Muscle layer of duodenum (tissue), 2 donors: Measurements from ENCODE around the gene DIPK2A.

Source experiments
- H3K27ac ChIP-seq: one replicate; pipeline ENCODE4 v1.7.0; 2013; ENCODE audit warnings: mild to moderate bottlenecking, low read length
- H3K27me3 ChIP-seq: one replicate; pipeline ENCODE4 v1.7.0; 2013; ENCODE audit warnings: low read depth, mild to moderate bottlenecking, control low read depth, low read length
- H3K36me3 ChIP-seq, 2 donors: one replicate each; pipeline ENCODE4 v1.7.0; 2013; ENCODE audit warnings: low read length in 2 of 2, control low read depth in 1 of 2, mild to moderate bottlenecking in 1 of 2; ENCODE audit not compliant: insufficient read depth in 2 of 2, control insufficient read depth in 1 of 2
- H3K4me1 ChIP-seq, 2 donors: one replicate each; pipeline ENCODE4 v1.7.0; 2013; ENCODE audit warnings: low read length in 2 of 2, mild to moderate bottlenecking in 2 of 2, control low read depth in 1 of 2, moderate library complexity in 1 of 2; ENCODE audit not compliant: insufficient read depth in 2 of 2, control insufficient read depth in 1 of 2
- H3K4me3 ChIP-seq, 2 donors: one replicate each; pipeline ENCODE4 v1.7.0; 2013; ENCODE audit warnings: low read length in 2 of 2, low read depth in 1 of 2, mild to moderate bottlenecking in 1 of 2
- H3K9me3 ChIP-seq, 2 donors: one replicate each; pipeline ENCODE4 v1.7.0; 2013; ENCODE audit warnings: low read length in 2 of 2, control low read depth in 1 of 2, mild to moderate bottlenecking in 1 of 2; ENCODE audit not compliant: control insufficient read depth in 1 of 2
- donor health status: healthy.

DIPK2A gene

GRCh38 chr3:143975554-143976152 lies 4.0 kb downstream of the DIPK2A start:
- Histone ChIP-seq H3K27me3 (no peaks in the 10 kb centered on the region), H3K27ac (peak overlapping the region; percentile 66), H3K4me1 (peaks cover 7 to 18% of the 10 kb centered on the region in 2 donors), H3K9me3 (no peaks in the 10 kb centered on the region), H3K4me3 (peak overlapping the region; percentile 29 to 31), H3K36me3 (no peaks in the 10 kb centered on the region)

GRCh38 chr3:143977341-143978262 lies 6.0 kb downstream of the DIPK2A start:
- no peaks in the 10 kb centered on the region for H3K9me3 ChIP-seq
- H3K27me3 ChIP-seq = no peaks in the 10 kb centered on the region
- H3K36me3 ChIP-seq = no peaks in the 10 kb centered on the region
- peak overlapping the region; percentile 66 for H3K27ac ChIP-seq
- H3K4me3 ChIP-seq = peak overlapping the region; percentile 22 to 52
- peaks cover 7 to 18% of the 10 kb centered on the region in 2 donors for H3K4me1 ChIP-seq

GRCh38 chr3:143978263-143978631 lies 6.6 kb downstream of the DIPK2A start:
- Histone ChIP-seq H3K9me3 (no peaks in the 10 kb centered on the region), H3K27me3 (no peaks in the 10 kb centered on the region), H3K27ac (peak overlapping the region; percentile 66), H3K4me3 (no peak overlapping the region), H3K4me1 (peaks cover 7 to 18% of the 10 kb centered on the region in 2 donors), H3K36me3 (no peaks in the 10 kb centered on the region)

GRCh38 chr3:143979041-143979440 lies 7.4 kb downstream of the DIPK2A start:
- Histone ChIP-seq H3K27ac (peak overlapping the region; percentile 11), H3K4me3 (no peak overlapping the region), H3K9me3 (no peaks in the 10 kb centered on the region), H3K4me1 (peaks cover 7 to 18% of the 10 kb centered on the region in 2 donors), H3K27me3 (no peaks in the 10 kb centered on the region), H3K36me3 (no peaks in the 10 kb centered on the region)

- H3K4me1 ChIP-seq = peaks cover 4 to 18% of the 10 kb centered on the region in 2 donors
Measured at GRCh38 chr3:143979813-143980212, 8.2 kb downstream of the DIPK2A start.

GRCh38 chr3:143988306-143988705 lies 16.7 kb downstream of the DIPK2A start:
- no peak overlapping the region for H3K27ac ChIP-seq
- H3K27me3 ChIP-seq = no peaks in the 10 kb centered on the region
- H3K4me1 ChIP-seq = no peaks in the 10 kb centered on the region
- no peaks in the 10 kb centered on the region for H3K9me3 ChIP-seq
- H3K4me3 ChIP-seq = no peak overlapping the region
- H3K36me3 ChIP-seq = peaks cover 6 to 11% of the 10 kb centered on the region in 2 donors

More at GRCh38 chr3:143979813-143980212, 8.2 kb downstream of the DIPK2A start:
- H3K9me3 ChIP-seq = no peaks in the 10 kb centered on the region
- H3K36me3 ChIP-seq = no peaks in the 10 kb centered on the region
- no peak overlapping the region for H3K4me3 ChIP-seq
- no peaks in the 10 kb centered on the region for H3K27me3 ChIP-seq
- H3K27ac ChIP-seq = no peak overlapping the region

GRCh38 chr3:143989461-143989860 lies 17.8 kb downstream of the DIPK2A start:
- no peaks in the 10 kb centered on the region for H3K27me3 ChIP-seq
- H3K27ac ChIP-seq = no peak overlapping the region
- H3K4me3 ChIP-seq = no peak overlapping the region
- H3K9me3 ChIP-seq = no peaks in the 10 kb centered on the region
- no peaks in the 10 kb centered on the region for H3K4me1 ChIP-seq
- peaks cover 6 to 11% of the 10 kb centered on the region in 2 donors for H3K36me3 ChIP-seq

- Histone ChIP-seq H3K27ac (no peak overlapping the region), H3K27me3 (no peaks in the 10 kb centered on the region), H3K9me3 (no peaks in the 10 kb centered on the region), H3K4me1 (no peaks in the 10 kb centered on the region), H3K4me3 (no peak overlapping the region), H3K36me3 (peaks cover 6 to 11% of the 10 kb centered on the region in 2 donors)
Measured at GRCh38 chr3:143991713-143992112, 20.1 kb downstream of the DIPK2A start.

GRCh38 chr3:143998266-143998665 lies 26.6 kb downstream of the DIPK2A start:
- Histone ChIP-seq H3K27me3 (no peaks in the 10 kb centered on the region), H3K4me1 (no peaks in the 10 kb centered on the region), H3K9me3 (no peaks in the 10 kb centered on the region), H3K36me3 (peaks cover 0 to 9% of the 10 kb centered on the region in 2 donors), H3K27ac (no peak overlapping the region), H3K4me3 (no peak overlapping the region)

GRCh38 chr3:144003051-144003450 lies 31.4 kb downstream of the DIPK2A start:
- Histone ChIP-seq H3K4me1 (no peaks in the 10 kb centered on the region), H3K27ac (no peak overlapping the region), H3K4me3 (no peak overlapping the region), H3K36me3 (peaks cover 0 to 9% of the 10 kb centered on the region in 2 donors), H3K9me3 (no peaks in the 10 kb centered on the region), H3K27me3 (no peaks in the 10 kb centered on the region)

- no peaks in the 10 kb centered on the region for H3K36me3 ChIP-seq
- H3K4me3 ChIP-seq = no peak overlapping the region
- H3K9me3 ChIP-seq = no peaks in the 10 kb centered on the region
- H3K27me3 ChIP-seq = no peaks in the 10 kb centered on the region
- H3K27ac ChIP-seq = no peak overlapping the region
- H3K4me1 ChIP-seq = no peaks in the 10 kb centered on the region
Measured at GRCh38 chr3:144010371-144010770, 38.7 kb downstream of the DIPK2A start.
